SK-N-SH (cell line): ENCODE measurements around the gene PCDHGA1. TPM values are rescaled to one million over a fixed set of nuclear protein-coding genes. Genes with fewer than 3 reads are reported as not detected.

ENCODE experiments used
- CTCF ChIA-PET: fragments of 300-600, 350-600 bp; formaldehyde crosslinking; extraction: SDS; loops from one replicate; lab custom pipeline; 2021; lab: Yijun Ruan, JAX
- POLR2A ChIA-PET: fragments of 350-600 bp; sonication (Branson Sonifier 250); formaldehyde crosslinking; extraction: SDS; loops from one replicate; lab custom pipeline; 2020; ENCODE audit warnings: antibody characterized with exemption, inconsistent platforms; lab: Yijun Ruan, JAX
- DNase-seq: peaks from one replicate; pipeline ENCODE4 v3.0.0; 2012
- H2AFZ ChIP-seq: fragments of 200-600 bp; sonication (generic); 2 replicates; pipeline ENCODE4 v1.8.1; 2016; ENCODE audit warnings: antibody characterized with exemption, mild to moderate bottlenecking, low read depth
- H3F3A ChIP-seq: fragments of 200-600 bp; sonication (generic); replicated peaks from 2 replicates; pipeline ENCODE3; 2016; ENCODE audit warnings: antibody characterized with exemption, mild to moderate bottlenecking; ENCODE audit not compliant: insufficient read depth
- H3K27ac ChIP-seq, 2 experiments: fragments of 200-500 bp in 1 of 2; fragments of 200-600 bp in 1 of 2; sonication (Bioruptor generic) in 1 of 2; sonication (generic), shearing (Covaris generic) in 1 of 2; 2 replicates each; pipeline versions ENCODE4 v1.5.1 to v1.6.1; 2014 to 2016; ENCODE audit warnings: low read depth in 2 of 2, inconsistent platforms in 1 of 2, low read length in 1 of 2, mild to moderate bottlenecking in 1 of 2, mixed read lengths in 1 of 2
- H3K27me3 ChIP-seq: fragments of 200-600 bp; sonication (generic), shearing (Covaris generic); 2 replicates; pipeline ENCODE4 v1.6.1; 2016; ENCODE audit warnings: mixed run types; ENCODE audit not compliant: insufficient read depth
- H3K36me3 ChIP-seq, 2 experiments: fragments of 200-500 bp in 1 of 2; fragments of 200-600 bp in 1 of 2; sonication (Bioruptor generic) in 1 of 2; sonication (generic) in 1 of 2; replicated peaks in 1 of 2; 2 replicates each; pipeline versions ENCODE3 to v1.5.1; 2014 to 2016; ENCODE audit warnings: low read length in 1 of 2, mild to moderate bottlenecking in 1 of 2; ENCODE audit not compliant: insufficient read depth in 2 of 2, control insufficient read depth in 1 of 2
- H3K4me1 ChIP-seq, 2 experiments: fragments of 200-500 bp in 1 of 2; fragments of 200-600 bp in 1 of 2; sonication (Bioruptor generic) in 1 of 2; sonication (generic), shearing (Covaris generic) in 1 of 2; 2 replicates each; pipeline versions ENCODE4 v1.5.1 to v1.6.1; 2014 to 2016; ENCODE audit warnings: low read depth in 1 of 2, low read length in 1 of 2, mixed run types in 1 of 2; ENCODE audit not compliant: insufficient read depth in 2 of 2, control insufficient read depth in 1 of 2
- H3K4me2 ChIP-seq: fragments of 200-600 bp; sonication (generic), shearing (Covaris generic); 2 replicates; pipeline ENCODE4 v1.6.1; 2017; ENCODE audit warnings: mixed run types
- H3K4me3 ChIP-seq, 2 experiments: fragments of 200-500 bp in 1 of 2; fragments of 200-600 bp in 1 of 2; sonication (Bioruptor generic) in 1 of 2; sonication (generic), shearing (Covaris generic) in 1 of 2; 2 replicates each; pipeline versions ENCODE4 v1.5.1 to v1.8.1; 2014 to 2016; ENCODE audit warnings: low read depth in 2 of 2, inconsistent platforms in 1 of 2, low read length in 1 of 2, mild to moderate bottlenecking in 1 of 2, mixed read lengths in 1 of 2, moderate library complexity in 1 of 2
- H3K79me2 ChIP-seq: fragments of 200-600 bp; sonication (generic); 2 replicates; pipeline ENCODE4 v1.8.1; 2017; ENCODE audit warnings: mild to moderate bottlenecking; ENCODE audit not compliant: insufficient read depth
- H3K9ac ChIP-seq: fragments of 200-600 bp; sonication (generic); 2 replicates; pipeline ENCODE4 v1.6.1; 2017; ENCODE audit warnings: mixed run types
- H3K9me2 ChIP-seq: fragments of 200-600 bp; sonication (generic); 2 replicates; pipeline ENCODE4 v1.6.1; 2017; ENCODE audit warnings: mixed run types
- H3K9me3 ChIP-seq: fragments of 200-600 bp; sonication (generic); 2 replicates; pipeline ENCODE4 v1.6.1; 2017; ENCODE audit warnings: mixed run types, mild to moderate bottlenecking, moderate library complexity
- H4K20me1 ChIP-seq: fragments of 200-600 bp; sonication (generic); 2 replicates; pipeline ENCODE4 v1.6.1; 2017; ENCODE audit warnings: mild to moderate bottlenecking, mixed run types; ENCODE audit not compliant: insufficient read depth
- CHD2 ChIP-seq: fragments of 150-350 bp; IDR thresholded peaks from 2 replicates; pipeline ENCODE4 v1.6.1; 2018; ENCODE audit warnings: low read length; ENCODE audit not compliant: partially characterized antibody
- CTCF ChIP-seq: fragments of 200-600 bp; sonication (generic); IDR thresholded peaks from 2 replicates; pipeline ENCODE4 v1.6.1; 2017; ENCODE audit warnings: antibody characterized with exemption, mild to moderate bottlenecking, moderate library complexity
- FOXJ3 ChIP-seq: sonication (generic); formaldehyde crosslinking; IDR thresholded peaks from 2 replicates; pipeline ENCODE4 v1.5.1; 2020; ENCODE audit warnings: mild to moderate bottlenecking, missing genetic modification reagents
- JUND ChIP-seq: IDR thresholded peaks from 2 replicates; pipeline ENCODE4 v1.4.0; 2012
- MAX ChIP-seq: IDR thresholded peaks from 2 replicates; pipeline ENCODE4 v1.4.0; 2012; ENCODE audit warnings: low read depth
- MXI1 ChIP-seq: IDR thresholded peaks from 2 replicates; pipeline ENCODE4 v1.6.1; 2012; ENCODE audit warnings: mild to moderate bottlenecking, low read depth, low read length, improper control_type of control experiment
- POLR2AphosphoS5 ChIP-seq: IDR thresholded peaks from 2 replicates; pipeline ENCODE4 v1.6.1; 2012; ENCODE audit warnings: low read depth, low read length
- RAD21 ChIP-seq: IDR thresholded peaks from 2 replicates; pipeline ENCODE4 v1.6.1; 2012; ENCODE audit warnings: mild to moderate bottlenecking, low read length
- RCOR1 ChIP-seq: fragments of 150-350 bp; IDR thresholded peaks from 2 replicates; pipeline ENCODE4 v1.6.1; 2017; ENCODE audit warnings: antibody characterized with exemption, low read length
- REST ChIP-seq: IDR thresholded peaks from 2 replicates; pipeline ENCODE4 v1.6.1; 2012; ENCODE audit warnings: mild to moderate bottlenecking, low read depth, low read length, moderate library complexity
- RFX5 ChIP-seq: IDR thresholded peaks from 2 replicates; pipeline ENCODE4 v1.6.1; 2012; ENCODE audit warnings: mild to moderate bottlenecking, improper control_type of control experiment, low read length
- RXRA ChIP-seq: IDR thresholded peaks from 2 replicates; pipeline ENCODE4 v1.4.0; 2012; ENCODE audit warnings: low read depth, mild to moderate bottlenecking, borderline replicate concordance
- TAF1 ChIP-seq: IDR thresholded peaks from 2 replicates; pipeline ENCODE4 v1.6.1; 2012; ENCODE audit warnings: low read depth, mild to moderate bottlenecking, low read length, moderate library complexity, borderline replicate concordance
- WGBS: methylation state at CpG from one replicate; pipeline ENCODE4 v1.1.6; 2017; ENCODE audit warnings: low lambda C conversion rate; 5-methylcytosine and 5-hydroxymethylcytosine counted together
- polyA plus RNA-seq, 3 experiments: library from polyadenylated mRNA; depleted of rRNA; stranded (reverse); fragments of >200 nt; gene quantifications; 2 replicates each; pipeline ENCODE4 v1.2.3, GENCODE V29; 2012
- TF ChIP-seq, protein P1 (sequence below): IDR thresholded peaks from 2 replicates; pipeline ENCODE4 v1.4.0; 2012; ENCODE audit warnings: low read depth, borderline replicate concordance
- TF ChIP-seq, protein P2 (sequence below): fragments of 150-350 bp; IDR thresholded peaks from 2 replicates; pipeline ENCODE4 v1.6.1; 2017; ENCODE audit warnings: antibody characterized with exemption, low read length, low read depth, borderline replicate concordance

PCDHGA1 gene
- polyA plus RNA-seq, 1 of the 3 experiments (the other 2 are of a cell fraction): 1.2 TPM

- TF ChIP-seq, protein P1, sequence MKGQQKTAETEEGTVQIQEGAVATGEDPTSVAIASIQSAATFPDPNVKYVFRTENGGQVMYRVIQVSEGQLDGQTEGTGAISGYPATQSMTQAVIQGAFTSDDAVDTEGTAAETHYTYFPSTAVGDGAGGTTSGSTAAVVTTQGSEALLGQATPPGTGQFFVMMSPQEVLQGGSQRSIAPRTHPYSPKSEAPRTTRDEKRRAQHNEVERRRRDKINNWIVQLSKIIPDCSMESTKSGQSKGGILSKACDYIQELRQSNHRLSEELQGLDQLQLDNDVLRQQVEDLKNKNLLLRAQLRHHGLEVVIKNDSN: no peak
- TF ChIP-seq RXRA: no peak
- TF ChIP-seq JUND: no peak
- TF ChIP-seq, all 33 proteins: peak for 0
- no peak overlapping the region for H3K9ac ChIP-seq
- H3K79me2 ChIP-seq: no peaks in the 10 kb centered on the region; the same call in 1 of the 2 replicates
- H4K20me1 ChIP-seq: no peaks in the 10 kb centered on the region
- H3K9me3 ChIP-seq: peaks cover 7% of the 10 kb centered on the region; the same call in 1 of the 2 replicates
- no peak overlapping the region; a peak in 1 of 4 replicates for H3K4me3 ChIP-seq
- H3K27ac ChIP-seq: no peak overlapping the region
- ChIA-PET CTCF (no interaction called here), POLR2A (no interaction called here)
- no peaks in the 10 kb centered on the region for H3K9me2 ChIP-seq
- no peaks in the 10 kb centered on the region for H3K27me3 ChIP-seq
- no peak overlapping the region for H3K4me2 ChIP-seq
- no peaks in the 10 kb centered on the region for H3K36me3 ChIP-seq
- 84% methylated on average over 58 of the region's 61 CpGs for WGBS
- H3F3A ChIP-seq: no peaks in the 10 kb centered on the region
- no peak for DNase-seq
- H2AFZ ChIP-seq: no peak overlapping the region
- H3K4me1 ChIP-seq: no peaks in the 10 kb centered on the region
Observed at GRCh38 chr5:141399555-141400258, 69.4 kb downstream of the PCDHGA1 start.

- H3K4me3 ChIP-seq: no peak within 1 kb of the TSS; a peak in 1 of 4 replicates
- peaks cover 7% of the 10 kb centered on the region for H3K9me3 ChIP-seq
- no peaks in the 10 kb centered on the region for H3F3A ChIP-seq
- H3K4me2 ChIP-seq: no peak within 1 kb of the TSS
- H3K9ac ChIP-seq: no peak within 1 kb of the TSS
- CTCF ChIA-PET: no interaction called here
- WGBS: 77% methylated on average over 26 of the region's 27 CpGs
- H3K27me3 ChIP-seq: no peaks in the 10 kb centered on the region
- no peaks in the 10 kb centered on the region for H3K9me2 ChIP-seq
- no peak for TF ChIP-seq REST
- TF ChIP-seq MAX: no peak
- no peak for TF ChIP-seq FOXJ3 (CRISPR knock-in tag)
- TF ChIP-seq RFX5: no peak
- TF ChIP-seq CHD2: no peak
- TF ChIP-seq, protein P2, sequence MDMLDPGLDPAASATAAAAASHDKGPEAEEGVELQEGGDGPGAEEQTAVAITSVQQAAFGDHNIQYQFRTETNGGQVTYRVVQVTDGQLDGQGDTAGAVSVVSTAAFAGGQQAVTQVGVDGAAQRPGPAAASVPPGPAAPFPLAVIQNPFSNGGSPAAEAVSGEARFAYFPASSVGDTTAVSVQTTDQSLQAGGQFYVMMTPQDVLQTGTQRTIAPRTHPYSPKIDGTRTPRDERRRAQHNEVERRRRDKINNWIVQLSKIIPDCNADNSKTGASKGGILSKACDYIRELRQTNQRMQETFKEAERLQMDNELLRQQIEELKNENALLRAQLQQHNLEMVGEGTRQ: no peak
- peak; percentile 39; the same call in 1 of the 2 replicates for TF ChIP-seq CTCF
- no peak for TF ChIP-seq RXRA
- TF ChIP-seq RCOR1: no peak
- TF ChIP-seq RAD21: peak; percentile 39
- no peak for TF ChIP-seq TAF1
- TF ChIP-seq POLR2AphosphoS5: no peak
- no peak for TF ChIP-seq JUND
- TF ChIP-seq MXI1: no peak
- TF ChIP-seq, all 33 proteins: peak for 2
- no peaks in the 10 kb centered on the region for H3K79me2 ChIP-seq
- no peak within 1 kb of the TSS for H2AFZ ChIP-seq
- H3K36me3 ChIP-seq: peaks cover 0 to 9% of the 10 kb centered on the region in 2 experiments
- H4K20me1 ChIP-seq: no peaks in the 10 kb centered on the region
- DNase-seq: peak; percentile 53
- H3K4me1 ChIP-seq: no peaks in the 10 kb centered on the region
- POLR2A ChIA-PET: no interaction called here
- H3K27ac ChIP-seq: no peak within 1 kb of the TSS
Observed at GRCh38 chr5:141402553-141403243, 72.4 kb downstream of the PCDHGA1 start, which contains the start of gene PCDHGA9. Gene PCDHGA9 (plus strand): TSS chr5:141402778. CDS start chr5:141402953, 175 bp downstream.
